Stimulated activated CD4-positive, alpha-beta T cell treated with anti-CD3 and anti-CD28 coated beads, Interleukin-4, amount 100 ng/mL, for 24 hours (primary cell): ENCODE measurements around the gene POLR2J.

ENCODE experiments used
- DNase-seq: peaks from one replicate; pipeline ENCODE4 v3.0.0-alpha.2; 2020

The POLR2J gene

GRCh38 chr7:102434039-102434486, 44.7 kb downstream of the POLR2J start:
- DNase-seq: no peak

- DNase-seq: peak; percentile 86
These were observed 45.3 kb downstream of the POLR2J start, which contains the start of gene ORAI2 for GRCh38 chr7:102433219-102434038. ORAI2 (plus strand) TSS chr7:102433575; CDS start chr7:102438957, 5,382 bp downstream.

GRCh38 chr7:102432442-102433218, 46.1 kb downstream of the POLR2J start:
- no peak for DNase-seq

DNA sequence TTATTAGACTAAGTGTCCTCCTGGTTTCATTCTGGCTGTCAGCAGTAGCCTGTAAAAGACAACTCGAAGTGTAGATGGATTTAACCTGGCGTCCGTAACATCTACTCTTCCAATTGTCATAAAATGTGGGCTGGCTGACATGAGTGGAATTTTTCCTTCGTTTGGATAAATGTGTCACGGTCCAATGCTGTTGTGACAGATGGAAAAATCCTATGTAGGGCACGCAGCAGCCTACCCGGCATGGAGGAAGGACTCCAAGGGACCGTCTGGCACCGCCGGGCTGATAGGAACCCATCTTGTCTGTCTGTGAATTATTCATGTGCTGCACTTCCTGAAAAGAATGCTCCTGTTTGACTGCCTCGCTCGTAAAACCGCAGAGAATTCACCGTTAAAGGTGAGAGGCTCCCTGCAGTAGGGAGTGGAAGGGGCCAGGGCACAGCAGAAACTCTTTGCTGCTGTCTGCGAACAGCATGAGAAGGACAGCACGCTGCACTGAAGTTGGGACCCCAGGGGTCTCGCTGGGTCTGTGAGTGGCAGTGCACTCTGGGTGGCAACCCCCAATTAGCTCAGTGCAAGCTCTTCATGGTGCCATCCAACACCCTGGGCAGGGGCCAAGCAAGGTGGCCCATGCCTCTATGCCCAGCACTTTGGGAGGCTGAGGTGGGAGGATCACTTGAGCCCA, 47.0 kb downstream of the POLR2J start:
- DNase-seq: peak; percentile 53

DNA sequence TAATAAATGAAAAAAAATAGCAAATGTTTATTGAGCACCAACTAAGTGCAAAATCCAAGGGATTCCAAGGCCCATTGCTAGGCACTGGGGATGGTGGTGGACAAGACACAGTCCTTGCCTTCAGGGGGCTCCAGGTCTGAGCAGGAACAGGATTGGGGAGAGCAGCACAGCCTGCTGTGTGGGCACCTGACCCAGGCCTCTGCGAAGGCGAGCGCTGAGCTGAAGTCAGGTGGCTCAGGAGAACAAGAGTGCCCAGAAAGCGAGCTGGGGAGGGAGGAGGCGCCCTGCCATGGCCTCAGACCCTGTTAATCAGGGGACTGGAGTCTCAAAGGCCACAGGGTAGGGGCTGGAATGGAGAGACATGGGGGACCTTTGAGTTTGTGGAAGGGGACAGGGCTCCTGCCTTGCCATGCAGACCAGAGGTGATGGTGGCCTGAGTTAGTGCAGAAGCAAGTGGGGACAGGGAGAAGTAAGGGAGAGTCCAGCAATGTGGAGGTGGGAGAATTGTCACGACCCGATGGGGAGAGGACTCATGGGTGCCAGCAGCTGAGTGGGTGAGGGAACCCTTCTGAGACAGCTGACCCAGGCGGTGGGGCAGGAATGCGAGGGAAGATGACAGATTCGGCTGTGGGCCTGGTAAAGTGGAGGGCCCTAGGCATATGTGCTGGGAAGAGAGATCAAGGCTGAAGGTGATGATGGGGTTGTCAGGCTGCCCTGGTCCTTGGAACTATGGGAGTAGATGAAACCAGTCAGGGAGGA, 49.4 kb downstream of the POLR2J start:
- DNase-seq: no peak

DNA sequence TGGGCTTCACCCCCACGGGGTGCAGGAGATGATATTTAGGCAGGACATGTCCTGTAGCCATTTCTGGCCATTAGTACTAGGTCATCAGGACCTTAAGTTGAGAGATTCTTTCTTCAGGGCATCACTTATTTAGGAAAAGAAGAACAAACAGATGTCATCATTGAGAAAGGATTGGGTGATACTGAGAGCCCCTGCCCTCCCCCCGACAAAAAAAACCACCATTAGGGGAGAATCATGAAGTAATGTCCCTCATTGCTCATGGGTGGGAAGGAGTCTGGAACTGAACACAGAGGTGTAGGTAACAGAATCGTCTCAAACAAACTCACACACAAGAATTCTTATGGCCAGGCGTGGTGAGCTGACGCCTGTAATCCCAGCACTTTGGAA, 51.7 kb downstream of the POLR2J start:
- DNase-seq: no peak

DNA sequence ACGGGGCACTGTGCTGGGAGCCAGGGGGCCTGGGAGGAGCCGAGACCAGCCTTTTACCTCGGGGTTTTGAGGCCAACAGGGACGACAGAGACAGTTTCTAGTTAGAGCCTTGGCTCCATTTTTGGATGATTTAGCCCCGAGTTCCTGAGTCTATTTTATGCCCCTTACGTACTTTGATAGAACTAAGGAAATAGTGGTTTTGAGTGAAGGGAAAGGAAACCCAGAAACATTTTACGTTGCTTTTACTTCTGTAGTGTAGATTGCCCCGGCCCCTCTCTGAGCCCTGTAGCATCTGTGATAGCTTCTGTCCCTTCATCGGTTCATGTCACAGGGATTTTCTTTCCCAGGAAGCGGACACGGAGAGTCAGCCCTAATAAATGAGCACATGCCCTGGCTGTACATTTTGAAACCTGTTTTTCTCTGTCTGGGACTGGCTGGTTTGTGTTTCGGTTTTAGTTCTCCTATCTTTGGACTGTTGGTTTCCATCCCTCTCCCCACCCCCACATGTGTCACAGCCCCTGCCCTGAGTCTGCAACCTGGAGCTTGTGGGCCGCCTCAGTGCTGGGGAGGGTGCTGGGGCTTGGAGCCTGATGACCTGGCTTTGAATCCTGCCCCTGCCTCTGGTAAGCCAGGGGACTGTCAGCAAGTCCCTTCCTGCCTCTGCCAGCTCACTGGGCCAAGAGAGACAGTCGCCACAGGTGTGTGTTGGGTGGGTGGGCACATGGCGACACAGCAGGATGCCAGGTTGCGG, 52.3 kb downstream of the POLR2J start:
- DNase-seq: peak; percentile 84

DNA sequence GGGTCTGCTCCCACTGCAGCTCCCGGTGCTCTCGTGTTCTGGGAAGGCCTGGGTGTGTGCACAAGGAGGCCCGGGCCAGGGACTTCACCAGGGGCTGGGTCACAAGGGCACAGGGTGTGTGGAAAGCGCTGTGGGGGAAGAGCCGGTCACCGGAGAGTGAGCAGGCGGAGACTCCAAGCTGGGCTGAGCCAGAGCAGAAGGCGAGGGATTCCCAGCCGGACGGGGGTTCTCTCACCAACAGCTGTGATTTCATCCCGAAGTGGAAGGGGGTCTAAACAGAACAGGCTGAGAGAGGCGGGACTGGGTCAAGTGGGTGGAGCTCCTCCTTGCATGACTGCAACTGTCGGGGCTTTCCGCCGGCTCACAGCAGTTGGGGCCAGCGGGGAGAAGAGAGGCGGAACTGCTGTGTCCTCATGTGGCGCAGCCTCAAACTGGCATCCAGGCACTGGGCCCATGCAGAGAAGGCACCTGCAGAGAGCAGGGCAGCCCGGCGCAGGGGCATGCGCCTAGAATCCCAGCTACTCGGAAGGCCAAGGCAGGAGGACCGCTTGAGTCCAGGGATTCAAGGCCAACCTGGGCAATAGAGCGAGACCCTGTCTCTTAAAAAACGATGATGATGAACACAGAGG, 53.0 kb downstream of the POLR2J start:
- DNase-seq: peak; percentile 89

- DNase-seq: no peak
These were observed 53.9 kb downstream of the POLR2J start for GRCh38 chr7:102424787-102425218.

- no peak for DNase-seq
These were observed 54.6 kb downstream of the POLR2J start for GRCh38 chr7:102424129-102424551.
